IPS-NIHi7 (cell line): ENCODE results near the gene RAB30.
"Not testable (repeated sequence)": the region's sequence is repeated elsewhere in the genome, so short reads cannot be mapped to it uniquely, and the experiment has no call there.

ENCODE experiments used
- DNase-seq: peaks from one replicate; pipeline ENCODE4 v3.0.0; 2012; ENCODE audit warnings: mixed read lengths; ENCODE audit errors: extremely low spot score

The RAB30 gene

DNA sequence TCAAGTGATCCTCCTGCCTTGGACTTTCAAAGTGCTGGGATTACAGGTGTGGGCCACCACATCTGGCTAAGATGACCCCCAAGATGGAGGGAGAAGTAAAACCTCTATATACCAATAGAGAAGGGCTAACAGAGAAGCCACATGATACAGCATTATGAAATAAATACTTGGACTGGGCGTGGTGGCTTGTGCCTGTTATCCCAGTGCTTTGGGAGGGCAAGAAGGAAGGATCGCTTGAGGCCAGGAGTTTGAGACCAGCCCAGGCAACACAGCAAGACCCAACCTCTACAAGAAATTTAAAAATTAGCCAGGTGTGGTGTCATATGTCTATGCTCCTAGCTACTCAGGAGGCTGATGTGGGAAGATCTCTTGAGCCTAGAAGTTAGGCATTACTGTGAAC is 61.7 kb downstream of the RAB30 start:
- no peak for DNase-seq

DNA sequence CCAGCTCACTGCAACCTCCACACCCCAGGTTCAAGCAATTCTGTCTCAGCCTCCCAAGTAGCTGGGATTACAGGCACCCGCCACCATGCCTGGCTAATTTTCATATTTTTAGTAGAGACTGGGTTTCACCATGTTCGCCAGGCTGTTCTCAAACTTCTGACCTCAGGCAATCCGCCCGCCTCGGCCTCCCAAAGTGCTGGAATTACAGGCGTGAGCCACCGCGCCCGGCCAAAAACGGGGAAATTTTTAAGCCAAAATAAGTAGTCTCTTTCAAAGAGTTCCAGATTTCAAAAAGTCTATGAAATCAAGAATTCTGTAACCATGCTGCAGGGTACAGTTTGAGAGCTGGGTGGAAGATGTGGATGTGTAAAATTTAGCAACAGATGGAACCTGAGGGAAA is 62.6 kb downstream of the RAB30 start:
- not testable (repeated sequence) for DNase-seq

DNA sequence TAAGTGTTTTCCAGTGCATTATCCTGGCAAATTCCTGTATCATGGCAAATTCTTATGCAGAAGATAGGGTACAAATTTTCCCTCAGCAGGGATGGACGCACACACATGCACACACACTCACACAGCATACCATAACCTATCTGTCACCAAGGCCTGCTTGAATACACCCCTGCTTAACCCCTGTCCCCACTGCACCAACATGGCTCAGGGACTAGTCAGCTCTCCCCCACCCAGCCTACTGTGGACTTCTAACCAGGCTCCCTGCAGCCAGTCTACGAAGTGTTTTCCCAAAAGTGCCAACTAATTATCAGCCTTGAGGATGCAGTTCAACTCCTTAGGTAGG is 63.1 kb downstream of the RAB30 start:
- no peak for DNase-seq

DNA sequence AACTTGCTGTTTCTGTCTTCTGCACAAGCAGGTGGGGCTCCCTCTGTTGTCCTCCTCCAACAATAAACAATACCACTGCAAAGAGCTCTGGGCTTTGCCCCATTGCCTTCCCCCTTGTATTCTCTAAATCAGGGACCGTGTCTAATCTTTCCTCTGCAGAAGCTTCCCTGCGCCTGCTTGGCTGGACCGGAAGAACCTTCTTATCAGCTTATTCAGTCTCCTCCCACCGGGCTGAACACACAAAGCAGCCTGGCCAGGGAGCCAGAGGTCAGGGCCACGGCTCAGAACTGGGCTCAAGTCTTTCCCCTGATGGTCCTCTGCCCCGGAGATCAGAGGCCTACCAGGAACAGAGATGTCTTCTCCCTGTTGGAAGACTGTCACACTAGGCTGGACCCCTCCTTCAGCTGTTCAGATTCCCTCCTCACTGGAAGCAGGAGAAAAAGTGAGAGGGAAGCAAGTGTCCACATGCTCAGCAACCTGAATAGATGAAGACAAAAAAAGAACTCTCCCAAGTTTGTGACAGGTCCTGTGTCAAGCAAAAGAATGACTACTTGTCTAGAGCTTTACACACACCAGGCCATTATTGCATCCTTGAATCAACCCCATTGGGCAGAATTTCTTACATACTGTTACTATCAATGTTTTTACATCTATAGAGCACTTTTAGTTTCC is 63.7 kb downstream of the RAB30 start:
- peak; percentile 44 for DNase-seq

DNA sequence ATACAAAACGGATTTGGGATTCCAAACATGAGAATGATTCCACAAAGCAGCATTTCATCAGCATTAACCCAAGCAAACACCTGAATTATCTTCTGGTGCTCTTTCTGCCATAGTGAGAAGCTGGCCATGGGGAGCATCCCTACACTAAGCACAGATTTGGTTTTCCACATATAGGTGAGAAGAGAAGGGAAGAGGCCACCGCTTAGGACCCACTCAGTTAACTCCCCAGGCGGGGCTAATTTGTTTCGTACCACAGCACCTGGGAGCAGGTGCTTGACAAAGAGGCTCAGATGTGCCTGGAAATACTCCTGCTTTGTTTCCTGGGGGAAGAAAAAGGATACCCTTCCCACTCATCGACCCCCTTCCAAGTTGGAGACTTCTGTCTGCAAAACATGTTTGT is 64.2 kb downstream of the RAB30 start:
- DNase-seq = no peak

DNA sequence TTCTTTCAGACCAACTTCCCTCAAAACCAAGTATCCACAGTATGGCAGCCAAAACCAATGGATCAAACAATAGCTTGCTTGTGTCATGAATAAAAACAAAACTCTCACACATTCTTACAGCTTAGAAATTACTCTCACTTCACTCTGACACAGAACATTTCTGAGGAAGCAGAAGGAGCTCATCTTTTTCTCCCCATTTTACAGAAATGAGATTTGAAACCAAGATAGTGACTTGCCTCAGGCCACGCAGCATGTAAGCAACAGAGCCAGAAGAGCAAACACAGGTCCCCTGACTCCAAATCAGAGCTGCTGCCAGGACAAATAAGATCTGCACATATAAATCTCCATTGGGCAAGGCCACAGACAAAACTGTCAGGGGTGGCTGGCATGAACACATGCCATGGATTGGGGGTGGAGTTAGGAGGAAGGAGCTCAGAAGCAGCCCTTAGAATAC is 64.8 kb downstream of the RAB30 start:
- DNase-seq = no peak

DNA sequence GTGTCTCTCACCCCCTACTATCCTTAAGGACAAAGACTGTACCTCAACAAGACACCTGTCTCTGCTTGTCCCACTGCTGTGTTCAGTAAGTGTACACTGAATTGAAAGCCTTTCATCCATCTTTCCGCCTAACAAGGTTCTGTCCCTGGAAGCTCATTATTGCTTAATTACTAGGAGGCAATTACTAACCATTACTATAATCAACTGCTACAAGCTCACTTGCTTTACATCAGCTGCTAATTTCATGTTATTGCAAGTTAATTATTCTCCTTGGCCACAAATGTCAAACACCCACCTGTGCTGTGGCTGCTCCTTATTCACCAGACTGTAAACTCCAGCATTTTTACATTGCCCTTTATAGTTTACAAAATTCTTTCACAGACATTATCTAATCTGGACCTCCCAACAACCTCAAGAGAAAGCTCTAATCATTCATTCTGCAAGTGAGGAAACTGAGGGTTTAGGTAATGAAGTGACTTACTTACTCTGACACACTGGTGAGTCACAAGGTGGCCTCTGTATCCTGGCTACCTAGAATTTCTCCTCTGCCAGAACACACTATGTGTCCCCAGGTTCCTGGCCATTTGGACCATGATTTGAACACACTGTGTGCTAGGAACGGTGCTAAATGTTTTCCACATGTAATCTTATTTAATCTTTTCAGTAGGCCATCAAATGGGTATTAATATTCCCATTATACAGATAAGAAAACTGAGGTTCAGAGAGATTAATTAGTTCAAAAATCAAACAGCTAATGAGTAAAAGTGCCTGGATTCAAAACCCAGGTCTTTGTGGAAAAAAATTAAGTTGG is 66.7 kb downstream of the RAB30 start:
- DNase-seq = no peak

DNA sequence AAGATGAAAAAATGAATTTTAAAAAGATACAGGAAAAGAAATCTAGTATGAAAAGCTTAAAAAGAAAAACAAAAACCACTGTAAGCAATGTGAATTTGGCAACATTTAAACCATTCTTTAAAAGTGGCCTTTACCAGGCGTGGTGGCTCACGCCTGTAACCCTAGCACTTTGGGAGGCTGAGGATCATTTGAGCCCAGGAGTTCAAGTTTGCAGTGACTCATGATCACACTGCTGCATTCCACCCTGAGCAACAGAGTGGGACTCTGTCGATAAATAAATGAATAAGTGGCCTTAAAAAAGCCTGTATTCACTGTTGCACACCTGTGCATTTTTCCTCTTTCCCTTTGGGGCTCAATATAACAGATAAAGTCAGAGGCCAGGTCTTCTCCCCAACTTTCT is 69.2 kb downstream of the RAB30 start:
- no peak for DNase-seq

DNA sequence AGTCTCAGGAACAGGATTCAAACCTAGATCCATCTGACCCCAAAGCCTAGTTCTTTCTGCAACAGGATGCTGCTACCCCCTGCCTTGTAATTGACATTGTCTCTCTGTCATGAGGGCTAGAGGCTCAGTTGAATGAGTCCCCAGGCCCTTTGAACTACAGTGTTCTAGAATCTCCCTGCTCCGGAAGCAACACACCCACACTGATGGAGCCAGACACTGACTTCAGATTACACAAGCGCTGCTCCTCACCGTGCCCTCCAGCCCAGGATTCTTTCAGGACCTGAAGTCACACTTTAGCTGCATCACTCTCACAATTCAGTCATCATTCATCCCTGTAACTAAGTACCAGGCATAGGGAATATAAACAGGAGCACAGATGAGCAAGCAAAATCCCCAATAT is 69.6 kb downstream of the RAB30 start:
- no peak for DNase-seq

DNA sequence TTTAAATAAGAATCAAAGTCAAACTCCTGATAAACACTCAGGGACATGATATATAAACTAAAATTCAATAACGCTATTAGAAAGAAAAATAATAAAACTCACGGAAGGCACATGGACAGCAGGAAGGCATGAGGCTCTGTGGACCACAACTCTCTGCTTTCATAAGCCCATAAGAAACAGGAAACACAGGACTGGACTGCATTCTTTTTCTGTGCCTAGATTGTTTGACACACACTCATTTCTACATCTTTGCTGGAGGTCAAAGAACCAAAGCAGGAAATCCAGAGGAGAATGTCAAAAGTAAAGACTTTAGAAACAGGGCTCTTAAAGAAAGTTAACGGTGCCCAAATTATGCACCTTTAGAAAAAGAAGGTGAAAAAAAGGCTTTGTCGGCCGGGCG is 71.3 kb downstream of the RAB30 start:
- no peak for DNase-seq

DNA sequence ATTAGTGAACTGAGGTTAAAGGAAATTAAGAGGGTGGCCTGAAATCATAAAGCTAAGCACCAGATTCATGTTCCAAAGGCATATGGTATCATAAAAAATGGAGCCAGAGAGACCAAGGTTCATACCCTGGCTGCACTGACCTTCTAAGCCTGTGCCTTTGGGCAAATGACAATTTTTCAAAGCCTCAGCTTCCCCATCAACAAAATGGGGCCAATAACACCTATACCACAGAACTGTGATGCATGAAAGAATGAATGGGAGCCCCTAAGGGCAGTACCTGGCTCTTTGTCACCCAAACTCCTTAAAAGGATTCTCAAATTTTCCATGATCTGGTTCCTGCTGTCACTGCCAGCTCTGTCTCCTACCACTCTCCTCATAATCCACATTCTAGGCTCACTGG is 72.5 kb downstream of the RAB30 start:
- no peak for DNase-seq

DNA sequence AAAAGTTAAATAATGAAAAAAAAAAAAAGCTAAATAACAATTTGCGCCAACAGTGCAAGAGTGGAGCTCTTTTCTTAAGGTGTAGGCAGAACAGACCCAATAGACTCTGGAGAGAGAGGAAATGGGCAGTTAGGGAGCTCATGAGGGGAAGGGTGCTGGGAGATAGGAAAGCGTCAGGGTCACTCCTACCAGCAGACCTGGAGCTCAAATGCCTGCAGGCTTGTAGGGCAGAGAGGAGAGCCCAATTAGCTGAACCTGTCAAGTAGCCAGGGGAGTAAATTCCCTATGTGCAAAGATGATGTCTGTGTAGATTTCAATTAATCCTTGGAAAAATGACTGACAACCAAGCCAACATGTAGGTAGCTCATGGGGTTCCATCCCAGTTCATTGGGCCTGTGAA is 73.0 kb downstream of the RAB30 start:
- DNase-seq = no peak

DNA sequence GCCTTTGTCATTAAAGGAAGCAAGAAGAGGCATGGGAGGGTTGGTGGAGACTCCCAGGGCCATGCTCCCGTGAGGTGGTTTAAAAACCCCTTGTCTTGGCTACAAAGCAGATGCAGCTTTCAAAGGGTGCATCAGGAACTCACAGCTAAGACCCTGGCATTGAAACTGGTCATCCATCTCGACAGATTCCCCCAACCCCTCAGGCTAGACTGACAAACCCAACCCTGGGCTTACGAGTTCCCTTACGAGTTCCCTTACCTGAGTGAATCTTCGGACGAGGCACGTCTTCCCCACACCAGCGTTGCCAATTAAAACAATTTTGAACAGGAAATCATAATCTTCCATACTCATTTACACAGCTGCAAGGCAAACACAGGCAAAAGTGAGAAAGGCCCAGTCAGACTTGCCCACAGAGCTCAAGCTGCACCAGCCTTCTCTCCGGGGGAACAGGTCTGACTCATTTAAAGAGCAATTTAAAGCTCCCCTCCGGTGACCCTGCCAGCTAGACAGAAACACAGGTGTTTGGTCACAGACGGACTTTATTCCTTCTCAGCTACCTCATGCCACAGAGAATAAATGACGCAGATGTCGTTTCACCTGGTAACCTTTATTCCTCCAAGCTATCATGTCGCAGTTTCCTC is 74.6 kb downstream of the RAB30 start:
- no peak for DNase-seq

DNA sequence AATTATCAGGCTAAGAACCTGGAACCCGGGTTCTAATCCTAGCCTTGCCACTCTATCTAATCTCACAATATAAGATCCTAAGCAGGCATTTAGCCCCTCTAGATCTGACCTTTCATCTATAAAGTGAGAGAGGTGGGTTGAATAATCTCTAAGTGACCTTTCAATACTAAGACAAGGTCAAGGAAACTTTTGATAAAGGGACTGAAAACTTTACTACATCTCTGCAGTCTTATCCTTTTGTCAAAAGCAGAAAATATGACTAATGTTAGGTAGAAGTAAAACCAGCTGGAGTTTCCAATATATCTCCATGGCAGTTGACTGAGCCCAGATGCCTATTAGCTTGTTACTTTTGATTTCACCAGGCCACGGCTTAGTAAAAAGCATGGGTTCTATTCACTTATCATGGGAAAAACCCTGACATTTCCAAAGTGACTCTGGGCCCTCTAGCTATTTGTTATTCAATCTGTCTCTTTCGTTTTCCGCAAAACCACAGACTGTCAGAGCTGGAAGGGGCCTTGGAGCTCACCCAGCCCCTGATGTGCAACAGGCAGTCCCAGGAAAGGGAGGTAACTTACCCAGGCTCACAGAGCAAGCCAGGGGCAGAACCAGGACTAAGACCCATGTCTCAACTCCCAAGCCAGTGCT is 75.8 kb downstream of the RAB30 start:
- DNase-seq = no peak

DNA sequence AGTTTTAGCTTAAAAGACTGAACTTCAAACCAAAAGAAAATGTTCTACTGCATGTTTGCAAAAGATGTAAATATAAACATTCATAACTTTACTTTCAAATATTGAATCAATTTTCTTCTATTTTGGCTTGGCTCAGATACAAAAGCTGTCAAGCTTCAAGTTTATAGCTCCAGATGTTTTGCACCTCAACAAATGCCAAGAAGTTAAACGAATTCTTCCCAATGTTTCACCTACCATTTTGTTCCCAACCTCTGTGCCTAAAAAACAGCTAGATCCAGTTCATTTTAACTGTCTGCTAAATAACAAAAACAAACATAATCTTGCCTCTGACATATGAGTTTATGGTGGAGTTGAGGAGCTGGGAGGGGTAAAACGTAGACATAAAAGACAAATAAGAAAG is 76.5 kb downstream of the RAB30 start:
- no peak for DNase-seq

DNA sequence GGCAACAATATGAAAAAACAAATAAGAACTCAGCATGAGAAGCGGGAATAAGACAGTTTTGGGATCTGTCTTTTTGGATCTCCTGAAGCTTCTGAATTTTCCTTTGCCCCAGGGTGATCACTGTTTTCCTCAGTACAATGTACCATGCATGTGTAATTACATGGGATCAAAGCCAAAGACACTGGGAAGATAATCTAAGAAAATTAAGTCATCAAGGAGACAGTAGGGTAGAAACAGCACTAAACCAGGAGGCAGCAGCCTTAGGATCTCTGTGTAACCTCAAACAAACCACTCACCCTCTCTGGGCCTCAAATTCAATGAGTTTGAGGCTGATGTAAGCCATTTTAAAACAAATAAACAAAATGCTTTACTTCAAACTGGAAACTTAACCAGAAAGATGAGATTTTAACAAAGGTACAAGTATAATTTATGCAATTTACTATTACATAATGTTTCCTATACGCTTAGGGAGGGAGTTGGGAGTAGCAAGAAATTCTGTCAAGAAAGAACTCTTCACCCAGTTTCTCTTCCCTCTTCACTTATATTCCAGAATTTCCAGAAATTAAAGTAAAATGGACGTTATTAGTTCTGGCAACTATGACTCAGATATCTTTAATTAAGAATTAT is 77.0 kb downstream of the RAB30 start:
- no peak for DNase-seq

DNA sequence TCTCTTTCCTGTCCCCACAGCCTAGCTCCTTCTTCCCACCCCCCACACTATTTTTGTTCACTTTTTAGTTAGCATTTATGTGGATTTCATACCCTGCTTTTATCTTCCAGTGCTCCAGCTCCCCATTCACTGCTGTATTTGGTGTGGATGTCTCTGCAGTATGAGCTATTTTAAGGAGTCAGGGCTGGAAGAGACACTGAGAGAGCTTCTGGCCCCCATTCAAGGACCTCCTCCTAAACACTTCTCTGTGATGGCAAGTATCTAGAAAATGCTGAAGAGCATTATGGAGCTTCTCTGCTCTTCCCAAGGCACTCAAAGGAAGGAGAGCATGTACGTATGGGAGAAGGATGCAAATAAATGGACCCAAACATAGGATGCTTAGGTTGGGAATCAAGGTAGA is 79.5 kb downstream of the RAB30 start:
- DNase-seq = no peak

DNA sequence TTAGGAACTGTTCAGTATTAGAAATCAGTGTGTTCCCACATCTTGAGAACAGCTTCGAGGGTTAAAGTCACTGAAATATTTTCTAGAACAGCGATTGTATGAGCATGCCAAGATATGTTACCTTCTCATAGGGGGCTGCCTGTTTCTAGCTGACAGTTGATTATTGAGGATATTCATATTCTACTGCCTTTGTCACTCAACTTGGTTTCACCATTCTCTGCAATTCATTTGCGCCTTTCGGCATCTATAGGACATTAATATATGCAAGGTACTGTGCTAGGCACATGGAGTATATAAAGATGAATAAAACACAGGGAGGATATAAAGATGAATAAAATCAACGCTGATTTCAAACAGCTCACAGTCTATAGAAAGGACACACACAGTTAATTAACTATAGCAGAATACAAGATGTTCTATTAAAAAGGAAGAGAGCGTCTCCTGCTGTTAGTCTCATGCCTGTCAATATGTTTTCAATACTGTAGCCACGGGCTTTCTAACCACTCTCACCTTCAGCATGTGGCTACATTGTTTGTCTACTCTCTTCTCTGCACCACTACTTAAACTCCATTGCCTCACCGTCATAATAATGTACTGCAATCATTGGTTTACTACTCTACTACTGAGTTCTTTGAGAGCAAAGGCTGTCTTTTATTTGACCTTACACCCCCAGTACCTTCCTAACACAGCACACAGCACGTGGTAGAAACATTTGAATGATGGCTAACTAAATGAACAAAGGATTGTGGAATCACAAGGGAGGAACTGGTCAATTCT is 81.9 kb downstream of the RAB30 start:
- DNase-seq = no peak

DNA sequence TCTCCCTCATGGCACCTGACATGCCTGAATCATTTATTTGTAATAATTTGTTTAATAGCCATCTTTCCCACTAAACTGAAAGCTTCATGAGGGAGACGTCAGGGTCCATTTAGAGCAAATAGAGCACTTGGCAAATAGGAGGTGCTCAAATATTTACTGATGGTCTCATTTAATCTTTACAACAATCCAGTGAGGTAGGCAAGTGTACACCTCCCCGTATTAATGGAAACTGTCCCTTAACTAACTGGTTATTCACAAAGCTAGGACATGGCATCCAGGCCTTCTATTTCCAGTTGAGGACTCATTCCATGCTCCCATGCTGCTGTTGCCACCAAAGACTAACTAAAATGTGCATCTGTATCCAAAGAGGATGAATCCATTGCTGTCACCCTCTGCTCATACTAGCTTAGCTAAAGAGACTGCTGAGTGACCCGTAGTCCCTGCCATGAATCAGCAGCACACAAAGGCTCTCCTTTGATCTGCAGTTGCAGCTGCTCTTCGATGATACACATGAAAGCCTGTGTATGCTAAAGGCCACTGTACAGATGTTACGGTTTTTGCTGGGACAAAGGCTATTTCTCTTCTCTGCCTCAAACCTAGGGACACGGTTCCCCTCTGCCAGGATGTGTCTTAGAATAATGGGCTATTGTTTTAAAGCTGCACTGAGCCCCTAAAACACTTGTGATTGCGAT is 82.6 kb downstream of the RAB30 start:
- no peak for DNase-seq

DNA sequence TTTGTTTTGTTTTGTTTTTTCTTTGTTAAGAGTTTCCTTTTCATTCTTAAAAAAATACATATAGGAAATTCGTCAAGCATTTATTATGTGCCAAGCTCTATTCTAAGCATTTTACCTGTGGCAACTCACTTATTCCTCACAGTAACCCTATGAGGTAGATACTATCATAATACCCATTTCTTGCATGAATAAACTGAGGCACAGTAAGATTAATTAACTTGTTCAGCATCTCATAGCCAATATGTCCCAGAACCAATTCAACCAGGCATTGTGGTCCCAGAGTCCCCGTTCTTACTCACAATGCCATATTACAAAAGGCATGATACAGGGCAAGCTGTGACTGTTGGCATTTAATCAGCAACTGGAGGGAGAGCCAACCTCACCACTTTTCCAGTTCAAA is 83.7 kb downstream of the RAB30 start:
- DNase-seq = no peak

DNA sequence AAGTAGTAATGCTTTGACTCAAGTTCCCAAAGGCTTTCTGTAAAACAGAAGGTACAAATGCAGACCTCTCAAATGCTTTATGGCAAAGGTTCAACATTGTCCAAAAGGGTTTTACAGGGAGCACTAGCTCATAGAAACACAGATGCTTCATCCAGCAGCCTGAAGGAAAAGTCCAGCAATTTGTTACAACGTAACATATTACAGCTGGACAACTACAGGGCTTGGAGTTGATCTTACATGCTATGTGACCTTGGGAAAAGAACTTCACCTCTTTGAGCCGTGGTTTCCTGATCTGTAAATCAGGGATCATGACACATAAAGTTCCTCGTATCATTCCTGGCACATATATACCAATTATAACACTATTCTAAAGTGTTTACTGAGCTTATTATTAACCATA is 85.3 kb downstream of the RAB30 start:
- no peak for DNase-seq
